ENCODE data around the gene ZSWIM5.
A peak's percentile ranks its signal among the peaks of the same experiment; 100 is the strongest.

ZSWIM5 gene

DNA sequence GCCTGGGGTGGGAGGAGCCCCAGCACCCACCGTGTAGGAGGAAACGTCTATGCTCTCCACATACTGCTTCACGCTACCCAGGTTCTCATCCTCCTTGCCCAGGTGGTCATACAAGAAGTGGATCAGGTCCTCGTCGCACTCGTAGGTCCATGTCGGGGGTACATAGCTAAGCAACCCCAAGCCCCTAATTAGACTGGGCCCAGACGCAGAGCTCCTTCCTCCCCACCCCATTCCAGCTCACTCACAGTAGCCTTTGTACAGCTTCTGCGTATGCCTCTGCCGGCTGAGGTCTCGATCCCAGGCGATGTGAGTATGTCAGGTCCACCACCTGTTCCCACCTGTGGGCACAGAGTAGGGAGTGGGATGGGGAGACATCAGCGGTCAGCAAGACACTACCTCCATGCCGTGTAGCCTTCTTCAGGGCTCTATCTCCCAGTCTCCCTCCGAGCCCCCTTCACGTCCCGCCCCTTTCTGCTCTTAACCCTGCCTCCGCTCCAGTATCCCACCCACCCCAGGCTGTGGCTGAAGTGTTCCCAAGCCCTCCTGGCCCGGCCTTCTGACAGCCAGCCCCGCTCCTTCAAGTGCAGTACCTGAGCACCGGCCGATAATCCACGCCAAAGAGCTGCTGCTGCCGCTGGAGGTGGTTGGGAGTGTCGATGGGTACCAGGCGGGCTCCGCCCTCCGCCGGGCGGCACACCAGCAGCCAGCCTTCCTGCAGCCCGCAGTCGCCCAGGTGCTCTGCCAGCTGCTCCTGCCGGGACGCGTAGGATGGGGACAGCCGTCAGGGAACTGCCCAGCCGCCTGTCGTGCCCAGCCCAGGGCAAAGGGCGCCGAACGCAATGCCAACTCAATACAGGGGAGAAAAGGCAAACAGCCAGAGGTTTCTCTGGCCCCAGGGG lies 196.2 kb downstream of the ZSWIM5 start:
- Histone ChIP-seq H3K79me2 (ENCODE audit: low read length) (peaks cover 31% of the 10 kb centered on the region), H3K27me3 (replicated peaks; ENCODE audit: insufficient read depth, low read length) (no peaks in the 10 kb centered on the region), H3K4me3 (ENCODE audit: low read length) (peak overlapping the region; percentile 75), H3K4me1 (ENCODE audit: low read length) (peaks cover 11% of the 10 kb centered on the region), H3K9me3 (replicated peaks; ENCODE audit: insufficient read depth, low read length) (no peaks in the 10 kb centered on the region), H2AFZ (ENCODE audit: low read length) (peak overlapping the region; percentile 97), H3K4me2 (ENCODE audit: low read depth, low read length) (peak overlapping the region; percentile 65), H3K36me3 (replicated peaks; ENCODE audit: insufficient read depth, low read length) (no peaks in the 10 kb centered on the region), H3F3A (ENCODE audit: insufficient read depth, low read length) (peaks cover 10% of the 10 kb centered on the region; the same call in 1 of the 2 replicates), H4K20me1 (ENCODE audit: insufficient read depth, low read length) (no peaks in the 10 kb centered on the region), H3K27ac (ENCODE audit: low read length) (peak overlapping the region; percentile 36; the same call in 1 of the 2 replicates), H3K9ac (ENCODE audit: low read length) (peak overlapping the region; percentile 41; the same call in 1 of the 2 replicates), H3K9me2 (replicated peaks; ENCODE audit: insufficient read depth, low read length) (no peaks in the 10 kb centered on the region)
- DNase-seq, result peak; percentile 57
- TF ChIP-seq EZH2phosphoT487 (IDR thresholded peaks at IDR 0.05; ENCODE audit: low read length) (no peak), EZH2 (optimal IDR thresholded peaks at IDR 0.05; ENCODE audit: low read depth, low read length) (no peak), CTCF (IDR thresholded peaks at IDR 0.05; ENCODE audit: low read length) (no peak)

- peaks cover 31% of the 10 kb centered on the region for H3K79me2 ChIP-seq (ENCODE audit: low read length)
- H3K9me3 ChIP-seq (replicated peaks; ENCODE audit: insufficient read depth, low read length), result no peaks in the 10 kb centered on the region
- no peaks in the 10 kb centered on the region for H4K20me1 ChIP-seq (ENCODE audit: insufficient read depth, low read length)
- no peaks in the 10 kb centered on the region for H3K9me2 ChIP-seq (replicated peaks; ENCODE audit: insufficient read depth, low read length)
- H3K4me1 ChIP-seq (ENCODE audit: low read length), result peaks cover 11% of the 10 kb centered on the region
- H3K27ac ChIP-seq (ENCODE audit: low read length), result no peak overlapping the region
- no peak overlapping the region for H3K9ac ChIP-seq (ENCODE audit: low read length)
- H3K27me3 ChIP-seq (replicated peaks; ENCODE audit: insufficient read depth, low read length), result no peaks in the 10 kb centered on the region
- peak overlapping the region; percentile 65; the same call in 1 of the 2 replicates for H3K4me2 ChIP-seq (ENCODE audit: low read depth, low read length)
- H2AFZ ChIP-seq (ENCODE audit: low read length), result no peak overlapping the region
- no peak for DNase-seq
- no peaks in the 10 kb centered on the region for H3K36me3 ChIP-seq (replicated peaks; ENCODE audit: insufficient read depth, low read length)
- no peak overlapping the region for H3K4me3 ChIP-seq (ENCODE audit: low read length)
- TF ChIP-seq EZH2 (optimal IDR thresholded peaks at IDR 0.05; ENCODE audit: low read depth, low read length) (no peak), EZH2phosphoT487 (IDR thresholded peaks at IDR 0.05; ENCODE audit: low read length) (no peak), CTCF (IDR thresholded peaks at IDR 0.05; ENCODE audit: low read length) (no peak)
- H3F3A ChIP-seq (ENCODE audit: insufficient read depth, low read length), result peaks cover 10% of the 10 kb centered on the region; the same call in 1 of the 2 replicates
These were observed 197.0 kb downstream of the ZSWIM5 start for GRCh38 chr1:45009296-45009865.

DNA sequence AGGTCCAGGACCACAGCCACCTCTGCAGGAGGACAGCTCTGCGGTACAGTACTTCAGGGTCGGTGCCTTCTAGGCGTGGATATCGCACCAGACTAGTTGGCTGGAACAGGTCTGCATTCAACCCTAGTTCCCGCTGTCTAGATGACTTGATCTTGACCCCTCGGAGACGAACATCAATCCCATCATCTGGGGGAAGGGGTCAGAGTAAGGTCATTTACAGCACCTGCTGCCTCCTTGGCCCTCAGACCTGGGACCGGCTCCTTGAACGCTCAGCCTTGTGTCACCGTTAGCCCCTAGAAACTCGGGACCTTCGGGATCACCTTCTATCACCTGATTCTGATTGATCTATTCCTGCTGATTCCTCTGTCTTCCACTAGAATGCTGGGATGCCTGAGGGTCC lies 197.9 kb downstream of the ZSWIM5 start:
- Histone ChIP-seq H3K9me3 (replicated peaks; ENCODE audit: insufficient read depth, low read length) (no peaks in the 10 kb centered on the region), H3K9me2 (replicated peaks; ENCODE audit: insufficient read depth, low read length) (no peaks in the 10 kb centered on the region), H3K27ac (ENCODE audit: low read length) (no peak overlapping the region), H3K4me1 (ENCODE audit: low read length) (peaks cover 11% of the 10 kb centered on the region), H3F3A (ENCODE audit: insufficient read depth, low read length) (peaks cover 10% of the 10 kb centered on the region; the same call in 1 of the 2 replicates), H3K79me2 (ENCODE audit: low read length) (peaks cover 30% of the 10 kb centered on the region), H3K27me3 (replicated peaks; ENCODE audit: insufficient read depth, low read length) (no peaks in the 10 kb centered on the region), H3K36me3 (replicated peaks; ENCODE audit: insufficient read depth, low read length) (no peaks in the 10 kb centered on the region), H3K4me2 (ENCODE audit: low read depth, low read length) (no peak overlapping the region), H4K20me1 (ENCODE audit: insufficient read depth, low read length) (no peaks in the 10 kb centered on the region), H3K4me3 (ENCODE audit: low read length) (no peak overlapping the region), H2AFZ (ENCODE audit: low read length) (no peak overlapping the region), H3K9ac (ENCODE audit: low read length) (no peak overlapping the region)
- DNase-seq, result no peak
- no peak for TF ChIP-seq EZH2 (optimal IDR thresholded peaks at IDR 0.05; ENCODE audit: low read depth, low read length)
- no peak for TF ChIP-seq EZH2phosphoT487 (IDR thresholded peaks at IDR 0.05; ENCODE audit: low read length)
